Measurements from ENCODE around the gene LSM11.
"Not testable (repeated sequence)": the region's sequence is repeated elsewhere in the genome, so short reads cannot be mapped to it uniquely, and the experiment has no call there.

LSM11 gene

GRCh38 chr5:157743163-157744050, at the start of gene LSM11:
Gene LSM11 (plus strand): TSS chr5:157743712. CDS start chr5:157743751, 39 bp downstream.
- peak; percentile 96 for DNase-seq (ENCODE audit: low spot score)

DNA sequence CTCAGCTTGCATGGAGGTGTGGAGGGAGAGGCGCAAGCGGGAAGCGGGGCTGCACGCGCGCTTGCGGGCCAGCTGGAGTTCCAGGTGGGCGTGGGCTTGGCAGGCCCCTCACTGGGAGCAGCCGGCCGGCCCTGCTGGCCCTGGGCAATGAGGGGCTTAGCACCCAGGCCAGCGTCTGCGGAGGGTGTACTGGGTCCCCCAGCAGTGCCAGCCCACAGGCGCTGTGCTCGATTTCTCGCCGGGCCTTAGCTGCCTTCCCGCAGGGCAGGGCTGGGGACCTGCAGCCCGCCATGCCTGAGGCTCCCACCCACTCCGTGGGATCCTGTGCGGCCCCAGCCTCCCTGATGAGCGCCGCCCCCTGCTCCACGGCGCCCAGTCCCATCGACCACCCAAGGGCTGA, 49.7 kb upstream of the LSM11 start:
- DNase-seq (ENCODE audit: low spot score) = not testable (repeated sequence)

DNA sequence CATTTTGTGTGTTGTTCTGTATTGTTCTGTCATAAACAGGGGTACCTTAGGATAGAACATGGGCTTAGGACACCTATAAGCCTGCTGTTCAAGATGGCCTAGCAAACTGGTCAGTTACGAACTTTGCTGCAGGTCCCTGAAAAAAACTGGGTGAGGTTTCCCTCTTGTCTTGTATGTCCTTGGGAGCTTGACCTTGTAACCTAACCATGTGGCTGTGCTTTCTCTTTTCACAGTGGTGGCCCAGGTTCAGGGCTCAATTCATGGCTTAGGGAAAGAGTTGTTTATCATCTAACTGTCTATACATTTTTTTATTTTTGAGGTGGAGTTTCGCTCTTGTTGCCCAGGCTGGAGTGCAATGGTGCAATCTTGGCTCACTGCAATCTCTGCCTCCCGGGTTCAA, 47.4 kb upstream of the LSM11 start:
- DNase-seq (ENCODE audit: low spot score) = not testable (repeated sequence)

- not testable (repeated sequence) for DNase-seq (ENCODE audit: low spot score)
Measured at GRCh38 chr5:157698674-157699073, 44.8 kb upstream of the LSM11 start.

- DNase-seq (ENCODE audit: low spot score) = no peak
Measured at GRCh38 chr5:157703736-157704135, 39.8 kb upstream of the LSM11 start.

DNA sequence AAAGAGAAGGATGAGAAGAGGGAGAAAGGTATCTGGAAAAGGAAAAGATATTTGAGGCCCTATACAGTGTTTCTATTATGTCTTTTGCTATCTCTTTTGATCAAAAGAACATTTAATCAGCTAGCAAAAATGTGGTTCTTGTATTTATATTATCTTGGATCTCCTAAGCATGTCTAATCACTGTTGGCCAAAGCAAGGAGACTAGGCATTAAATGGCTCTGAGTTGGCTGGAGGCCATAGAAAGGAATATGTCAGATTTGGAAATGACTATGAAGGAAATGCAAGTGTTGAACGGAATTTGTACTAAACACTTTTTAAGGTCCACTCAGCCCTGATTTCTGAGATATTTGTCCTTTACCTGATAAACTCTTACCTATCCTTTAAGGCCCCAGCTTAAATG, 34.6 kb upstream of the LSM11 start:
- no peak for DNase-seq (ENCODE audit: low spot score)

GRCh38 chr5:157709346-157709745, 34.2 kb upstream of the LSM11 start:
- DNase-seq (ENCODE audit: low spot score) = no peak

DNA sequence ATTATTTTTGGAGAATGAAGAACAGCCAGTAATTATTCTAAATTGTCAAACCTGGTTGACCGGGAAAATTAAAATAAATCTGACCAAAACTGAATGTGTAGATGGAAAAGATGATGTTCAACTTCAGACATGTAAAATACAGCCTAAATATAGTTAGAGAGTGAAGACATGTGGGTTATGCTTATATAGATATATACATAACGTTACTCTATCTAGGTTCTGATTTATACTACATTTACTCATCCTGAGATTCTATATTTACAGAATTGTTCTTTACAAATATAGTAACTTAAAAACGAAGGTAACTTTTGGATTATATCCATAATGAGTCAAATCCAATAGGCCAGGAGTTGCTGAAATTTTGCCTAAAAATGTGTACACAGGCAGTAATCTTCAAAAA, 33.1 kb upstream of the LSM11 start:
- DNase-seq (ENCODE audit: low spot score) = no peak

- no peak for DNase-seq (ENCODE audit: low spot score)
Measured at GRCh38 chr5:157710882-157711281, 32.6 kb upstream of the LSM11 start.

- DNase-seq (ENCODE audit: low spot score) = no peak
Measured at GRCh38 chr5:157713830-157714595, 29.5 kb upstream of the LSM11 start.

DNA sequence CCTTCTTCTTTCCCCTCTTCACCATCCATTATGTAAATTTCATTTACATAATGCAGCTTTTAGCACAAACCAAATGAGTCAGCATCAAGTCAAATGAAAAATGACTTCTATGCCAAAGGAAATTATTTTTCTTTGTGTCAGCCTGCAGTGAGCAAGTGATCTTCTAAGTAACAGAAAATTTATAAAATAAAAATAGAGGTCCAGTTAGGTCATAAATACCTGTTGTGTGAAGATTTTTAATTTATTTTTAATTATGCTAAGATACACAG, 29.0 kb upstream of the LSM11 start:
- DNase-seq (ENCODE audit: low spot score) = no peak

GRCh38 chr5:157718519-157718918, 25.0 kb upstream of the LSM11 start:
- peak; percentile 45 for DNase-seq (ENCODE audit: low spot score)

DNA sequence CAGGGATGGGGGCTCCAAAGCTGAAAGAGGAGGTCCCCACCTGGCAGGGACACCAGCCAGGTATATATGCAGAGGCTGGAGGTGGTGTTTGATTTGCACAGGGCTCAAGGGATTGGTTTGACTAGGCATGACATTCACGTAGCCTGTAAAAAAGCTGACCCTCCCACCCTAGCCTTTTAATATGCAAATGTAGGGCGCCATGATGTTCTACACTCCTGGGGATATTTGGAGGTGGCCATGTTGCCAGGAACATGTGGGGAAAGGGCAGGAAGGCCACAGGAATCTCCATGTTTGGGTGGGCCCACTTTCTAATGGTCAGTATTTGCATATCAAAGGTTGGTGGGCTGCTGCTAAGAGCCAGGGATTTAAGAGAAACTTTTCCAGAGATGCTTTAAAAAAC, 24.3 kb upstream of the LSM11 start:
- DNase-seq (ENCODE audit: low spot score) = no peak

DNA sequence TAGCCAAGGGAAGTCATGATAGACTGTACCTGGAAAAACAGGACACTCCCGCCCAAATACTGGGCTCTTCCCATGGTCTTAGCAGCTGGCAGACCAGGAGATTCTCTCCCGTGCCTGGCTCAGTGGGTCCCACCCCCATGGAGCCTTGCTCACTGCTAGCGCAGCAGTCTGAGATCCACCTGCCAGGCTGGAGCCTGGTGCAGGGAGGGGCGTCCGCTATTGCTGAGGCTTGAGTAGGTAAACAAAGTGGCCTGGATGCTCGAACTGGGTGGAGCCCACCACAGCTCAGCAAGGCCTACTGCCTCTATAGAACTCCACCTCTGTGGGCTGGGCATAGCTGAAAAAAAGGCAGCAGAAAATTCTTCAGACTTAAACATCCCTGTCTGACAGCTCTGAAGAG, 22.4 kb upstream of the LSM11 start:
- DNase-seq (ENCODE audit: low spot score) = no peak

GRCh38 chr5:157722895-157723294, 20.6 kb upstream of the LSM11 start:
- not testable (repeated sequence) for DNase-seq (ENCODE audit: low spot score)

- DNase-seq (ENCODE audit: low spot score) = not testable (repeated sequence)
Measured at GRCh38 chr5:157726607-157727006, 16.9 kb upstream of the LSM11 start.

GRCh38 chr5:157727858-157728257, 15.7 kb upstream of the LSM11 start:
- not testable (repeated sequence) for DNase-seq (ENCODE audit: low spot score)

DNA sequence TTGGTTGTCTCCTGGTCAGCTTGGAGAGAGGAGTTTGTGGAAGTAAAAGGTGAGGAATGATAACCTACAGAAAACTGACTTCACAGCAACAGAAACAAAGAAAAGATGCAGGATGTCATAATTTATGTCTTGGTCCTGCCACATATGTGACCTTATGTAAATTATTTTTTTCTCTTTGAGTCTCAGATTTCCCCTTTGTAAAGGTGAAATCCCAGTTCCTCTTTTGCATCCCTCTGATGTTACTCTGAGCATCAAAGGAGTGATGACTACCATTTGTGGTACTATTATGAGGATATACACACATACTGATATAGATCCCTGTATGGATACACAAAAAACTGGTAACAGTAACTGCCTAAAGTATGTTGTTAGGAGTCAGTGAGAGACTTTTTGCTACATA, 13.7 kb upstream of the LSM11 start:
- DNase-seq (ENCODE audit: low spot score) = no peak

GRCh38 chr5:157730900-157731271, 12.6 kb upstream of the LSM11 start:
- no peak for DNase-seq (ENCODE audit: low spot score)

DNA sequence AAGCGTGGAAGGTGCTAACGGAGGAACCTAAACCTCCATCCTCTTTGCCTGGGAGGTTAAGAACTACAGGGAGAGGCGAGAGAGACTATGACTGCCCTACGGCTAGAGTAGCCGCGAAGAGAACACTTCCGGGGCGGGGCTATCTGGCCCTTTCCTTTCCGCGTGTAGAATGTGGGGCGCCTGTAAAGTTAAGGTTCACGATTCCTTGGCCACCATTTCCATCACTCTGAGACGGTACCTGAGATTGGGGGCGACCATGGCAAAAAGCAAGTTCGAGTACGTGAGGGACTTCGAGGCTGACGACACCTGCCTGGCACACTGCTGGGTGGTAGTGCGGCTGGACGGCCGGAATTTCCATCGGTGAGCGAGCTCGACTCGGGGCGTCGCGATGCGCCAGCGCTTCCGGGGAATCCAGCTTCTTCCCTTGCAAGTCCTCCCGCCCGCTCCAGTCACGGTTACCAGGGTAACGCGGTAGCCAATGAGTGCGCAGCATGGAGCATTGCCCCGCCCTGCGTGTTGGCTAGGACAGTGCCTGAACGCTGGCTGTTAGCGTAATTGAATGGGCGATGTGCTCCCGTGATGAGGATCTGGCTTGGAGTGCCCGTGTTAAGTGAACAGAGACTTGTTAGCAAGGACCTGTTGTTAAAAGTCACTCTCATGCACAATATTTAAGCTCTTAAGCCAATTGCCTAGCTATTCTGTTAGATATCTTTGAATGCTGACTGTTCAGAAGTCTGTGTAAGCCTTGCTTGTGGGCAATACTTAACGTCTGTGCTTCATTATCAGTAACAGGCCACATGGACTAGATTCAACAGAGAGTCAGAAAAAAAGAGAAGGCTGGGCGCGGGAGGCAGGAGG, 12.0 kb upstream of the LSM11 start, which contains the start of gene THG1L:
THG1L (plus strand) TSS at position 149 of the 858 bp plus-strand sequence; CDS start at position 170, 21 bp downstream.
- peak; percentile 96 for DNase-seq (ENCODE audit: low spot score)

GRCh38 chr5:157732130-157732514, 11.4 kb upstream of the LSM11 start:
- DNase-seq (ENCODE audit: low spot score) = no peak

GRCh38 chr5:157732596-157733262, 10.8 kb upstream of the LSM11 start:
- no peak for DNase-seq (ENCODE audit: low spot score)
